ENCODE measurements around the gene CCDC194.

The CCDC194 gene

GRCh38 chr19:17389957-17390664 is 3.9 kb downstream of the CCDC194 start:
- H3K36me3 ChIP-seq (replicated peaks): no peaks in the 10 kb centered on the region
- peak overlapping the region; percentile 59 for H3K4me3 ChIP-seq (ENCODE audit: low read depth, low read length)
- DNase-seq: no peak
- TF ChIP-seq, protein P1, sequence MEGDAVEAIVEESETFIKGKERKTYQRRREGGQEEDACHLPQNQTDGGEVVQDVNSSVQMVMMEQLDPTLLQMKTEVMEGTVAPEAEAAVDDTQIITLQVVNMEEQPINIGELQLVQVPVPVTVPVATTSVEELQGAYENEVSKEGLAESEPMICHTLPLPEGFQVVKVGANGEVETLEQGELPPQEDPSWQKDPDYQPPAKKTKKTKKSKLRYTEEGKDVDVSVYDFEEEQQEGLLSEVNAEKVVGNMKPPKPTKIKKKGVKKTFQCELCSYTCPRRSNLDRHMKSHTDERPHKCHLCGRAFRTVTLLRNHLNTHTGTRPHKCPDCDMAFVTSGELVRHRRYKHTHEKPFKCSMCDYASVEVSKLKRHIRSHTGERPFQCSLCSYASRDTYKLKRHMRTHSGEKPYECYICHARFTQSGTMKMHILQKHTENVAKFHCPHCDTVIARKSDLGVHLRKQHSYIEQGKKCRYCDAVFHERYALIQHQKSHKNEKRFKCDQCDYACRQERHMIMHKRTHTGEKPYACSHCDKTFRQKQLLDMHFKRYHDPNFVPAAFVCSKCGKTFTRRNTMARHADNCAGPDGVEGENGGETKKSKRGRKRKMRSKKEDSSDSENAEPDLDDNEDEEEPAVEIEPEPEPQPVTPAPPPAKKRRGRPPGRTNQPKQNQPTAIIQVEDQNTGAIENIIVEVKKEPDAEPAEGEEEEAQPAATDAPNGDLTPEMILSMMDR (IDR thresholded peaks at IDR 0.05; ENCODE audit: low read depth, low read length, missing control alignments): no peak
- H3K27ac ChIP-seq: no peak overlapping the region
- in situ Hi-C loops (cut with HindIII; ENCODE audit: low pct_ligation_motif_present, low sequenced_read_pairs): no loop called here
- no peaks in the 10 kb centered on the region for H3K27me3 ChIP-seq (replicated peaks)

- in situ Hi-C loops (cut with HindIII; ENCODE audit: low pct_ligation_motif_present, low sequenced_read_pairs): no loop called here
- Histone ChIP-seq H3K27me3 (replicated peaks) (no peaks in the 10 kb centered on the region), H3K4me3 (ENCODE audit: low read depth, low read length) (no peak overlapping the region), H3K27ac (no peak overlapping the region), H3K36me3 (replicated peaks) (no peaks in the 10 kb centered on the region)
- no peak for DNase-seq
- TF ChIP-seq, protein P1 (IDR thresholded peaks at IDR 0.05; ENCODE audit: low read depth, low read length, missing control alignments): no peak
Measured at GRCh38 chr19:17389288-17389687, 4.7 kb downstream of the CCDC194 start.

DNA sequence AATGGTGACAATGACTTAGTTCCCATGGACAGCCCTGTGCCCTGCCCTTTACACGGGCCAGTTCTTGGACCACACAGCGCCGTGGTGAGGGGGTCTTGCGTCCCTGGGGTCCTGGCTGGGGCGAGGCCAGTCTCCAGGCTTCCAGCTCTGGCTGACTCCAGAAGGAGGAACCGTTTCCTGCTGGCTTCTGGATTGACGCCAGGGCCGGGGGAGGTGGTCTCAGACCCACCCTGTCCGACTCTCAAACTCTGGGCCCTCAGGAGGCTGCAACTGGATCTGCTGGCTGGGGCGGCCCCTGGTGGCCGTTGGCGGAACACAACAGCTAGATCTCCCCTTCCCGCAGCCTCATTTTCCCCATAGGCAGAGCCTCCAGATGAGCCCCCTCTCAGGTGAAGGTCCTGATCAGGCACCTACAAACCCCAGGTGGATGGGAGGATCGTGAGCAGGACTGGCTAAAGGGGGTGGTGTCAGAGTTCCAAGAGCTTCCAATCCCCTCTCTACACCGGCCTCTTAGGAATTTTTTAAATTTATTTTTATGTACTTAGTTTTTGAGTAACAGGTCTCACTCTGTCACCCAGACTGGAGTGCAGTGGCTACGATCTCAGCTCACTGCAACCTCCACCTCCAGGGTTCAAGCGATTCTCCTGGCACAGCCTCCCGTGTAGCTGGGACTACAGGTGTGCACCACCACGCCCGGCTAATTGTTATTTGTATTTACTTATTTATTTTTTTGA is 8.0 kb downstream of the CCDC194 start:
- Histone ChIP-seq H3K4me3 (ENCODE audit: low read depth, low read length) (no peak overlapping the region), H3K36me3 (replicated peaks) (no peaks in the 10 kb centered on the region), H3K27me3 (replicated peaks) (no peaks in the 10 kb centered on the region), H3K27ac (no peak overlapping the region)
- DNase-seq: peak; percentile 35
- TF ChIP-seq, protein P1 (IDR thresholded peaks at IDR 0.05; ENCODE audit: low read depth, low read length, missing control alignments): peak; percentile 98
- in situ Hi-C loops (cut with HindIII; ENCODE audit: low pct_ligation_motif_present, low sequenced_read_pairs): no loop called here

DNA sequence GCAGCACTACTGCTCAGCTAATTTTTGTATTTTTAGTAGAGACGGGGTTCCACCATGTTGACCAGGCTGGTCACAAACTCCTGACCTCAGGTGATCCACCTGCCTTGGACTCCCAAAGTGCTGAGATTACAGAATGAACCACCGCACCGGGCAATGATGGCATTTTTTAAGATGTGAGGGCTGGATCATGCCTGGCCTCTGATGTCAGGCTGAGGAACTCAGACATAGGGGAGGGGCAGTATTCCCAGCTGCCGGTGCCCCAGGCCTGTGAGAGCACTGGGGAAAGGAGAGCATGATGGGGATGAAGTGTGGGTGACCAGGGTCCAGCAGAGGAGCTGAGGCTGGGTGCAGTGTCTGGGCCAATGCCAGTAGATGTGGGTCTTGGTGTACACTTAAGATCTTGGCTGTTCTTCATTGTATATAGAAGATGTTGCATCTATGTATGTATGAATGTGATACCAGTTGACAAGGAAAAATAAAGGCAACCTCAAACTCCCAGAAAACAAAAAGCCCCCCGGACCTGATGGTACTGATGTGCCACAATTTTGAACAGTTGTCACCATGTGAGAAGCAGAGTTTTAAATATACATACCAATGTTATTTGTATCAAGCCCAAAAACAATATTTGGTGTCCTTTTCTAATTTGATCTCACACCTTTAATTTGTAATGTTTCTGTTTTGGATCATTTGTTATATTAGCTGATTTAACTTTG is 13.4 kb downstream of the CCDC194 start:
- no peak overlapping the region for H3K27ac ChIP-seq
- no peaks in the 10 kb centered on the region for H3K27me3 ChIP-seq (replicated peaks)
- H3K36me3 ChIP-seq (replicated peaks): no peaks in the 10 kb centered on the region
- TF ChIP-seq, protein P1 (IDR thresholded peaks at IDR 0.05; ENCODE audit: low read depth, low read length, missing control alignments): no peak
- in situ Hi-C loops (cut with HindIII; ENCODE audit: low pct_ligation_motif_present, low sequenced_read_pairs): no loop called here
- H3K4me3 ChIP-seq (ENCODE audit: low read depth, low read length): no peak overlapping the region
- no peak for DNase-seq

DNA sequence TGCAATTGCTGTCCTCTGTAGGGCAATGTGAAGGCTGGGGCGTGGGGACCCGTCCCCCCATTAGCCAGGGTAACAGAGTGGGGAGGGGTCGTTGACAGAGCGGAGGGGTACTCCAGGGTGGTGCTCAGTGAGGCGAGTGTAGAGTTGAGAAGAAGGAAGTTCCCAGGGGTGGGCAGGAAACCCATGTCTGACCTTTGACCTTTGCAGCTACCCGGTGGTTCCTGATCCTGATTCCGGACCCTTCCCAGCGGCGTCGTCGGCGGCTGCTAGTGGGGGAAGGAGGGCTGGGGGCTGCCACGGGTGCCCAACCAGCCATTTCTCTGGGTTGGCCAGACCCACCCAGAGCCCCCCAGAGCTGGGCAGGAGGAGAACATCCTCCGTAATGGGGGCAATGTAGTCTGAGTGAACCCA is 14.8 kb downstream of the CCDC194 start:
- in situ Hi-C loops (cut with HindIII; ENCODE audit: low pct_ligation_motif_present, low sequenced_read_pairs): no loop called here
- Histone ChIP-seq H3K36me3 (replicated peaks) (no peaks in the 10 kb centered on the region), H3K27ac (no peak overlapping the region), H3K27me3 (replicated peaks) (no peaks in the 10 kb centered on the region), H3K4me3 (ENCODE audit: low read depth, low read length) (no peak overlapping the region)
- TF ChIP-seq, protein P1 (IDR thresholded peaks at IDR 0.05; ENCODE audit: low read depth, low read length, missing control alignments): no peak
- no peak for DNase-seq
